DMS53 treated with DMSO at 0.1 percent for 48 hours (cell line): Measurements from ENCODE around the gene CADM1.

Experiments used
- DNase-seq: peaks from one replicate; lab custom pipeline; 2025; ENCODE audit not compliant: unreplicated experiment; lab: John Stamatoyannopoulos, UW

Gene CADM1

GRCh38 chr11:115256397-115257197, 247.6 kb downstream of the CADM1 start:
- DNase-seq: peak; percentile 16

GRCh38 chr11:115255006-115255762, 249.0 kb downstream of the CADM1 start:
- DNase-seq: no peak

DNA sequence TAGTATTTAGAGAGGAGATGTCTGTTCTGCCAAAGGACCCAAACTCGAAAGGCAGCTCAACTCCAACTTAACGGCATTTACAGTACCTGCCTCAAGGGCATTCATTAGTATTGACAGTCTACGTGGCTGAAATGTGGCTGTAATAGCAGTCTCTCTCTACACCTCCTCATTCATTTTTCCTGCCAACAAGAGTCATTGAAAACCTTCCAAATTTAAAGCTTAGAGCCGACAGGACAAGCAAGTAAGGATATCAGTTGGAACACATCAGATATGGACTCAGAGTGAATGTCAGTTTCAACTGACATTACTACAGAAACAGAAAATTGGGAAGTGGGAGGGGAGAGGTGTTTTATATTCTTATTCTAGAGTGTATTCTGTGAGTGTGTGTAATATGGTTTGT, 253.1 kb downstream of the CADM1 start:
- DNase-seq: no peak

- peak; percentile 6 for DNase-seq
Observed at GRCh38 chr11:115249061-115249578, 255.1 kb downstream of the CADM1 start.

- DNase-seq: no peak
Observed at GRCh38 chr11:115247953-115248352, 256.3 kb downstream of the CADM1 start.

DNA sequence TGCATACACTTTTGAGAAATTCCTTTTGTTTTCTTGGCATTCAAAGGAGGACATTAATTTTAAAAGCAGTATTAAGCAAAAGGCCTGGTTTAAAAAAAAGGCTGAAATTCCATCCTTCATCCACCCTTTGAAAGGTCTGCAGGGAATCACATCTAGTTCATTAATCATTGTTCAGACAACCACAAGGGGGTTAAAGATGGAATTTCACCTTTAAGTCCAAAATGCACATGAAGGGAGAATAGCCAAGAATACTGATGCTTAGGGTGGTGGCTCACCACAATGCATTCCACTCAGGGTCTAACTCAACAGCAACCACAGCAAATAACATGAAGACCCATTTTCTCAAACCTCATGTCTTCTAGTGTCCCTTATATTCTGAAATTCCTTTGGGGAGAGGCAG, 256.9 kb downstream of the CADM1 start:
- DNase-seq: no peak

DNA sequence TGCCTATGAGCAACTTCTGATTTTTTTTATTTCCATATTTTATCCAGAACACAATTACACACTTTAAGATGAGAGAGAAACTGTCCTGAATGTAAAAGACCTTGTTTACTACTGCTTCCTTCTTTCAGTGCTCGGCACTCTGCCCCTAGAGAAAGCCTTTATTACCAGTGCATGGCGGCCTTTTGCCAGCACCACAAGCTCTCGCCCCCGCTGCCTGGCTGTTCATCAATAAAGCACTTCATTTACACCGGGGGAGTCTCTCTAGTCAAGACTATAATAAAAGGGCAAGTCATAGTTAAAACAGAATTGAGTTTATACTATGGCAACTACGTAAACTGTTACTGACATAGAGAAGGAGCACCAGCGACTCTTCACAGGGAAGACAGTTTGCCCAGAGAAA, 259.5 kb downstream of the CADM1 start:
- DNase-seq: no peak

- no peak for DNase-seq
Observed at GRCh38 chr11:115244296-115244695, 259.9 kb downstream of the CADM1 start.

DNA sequence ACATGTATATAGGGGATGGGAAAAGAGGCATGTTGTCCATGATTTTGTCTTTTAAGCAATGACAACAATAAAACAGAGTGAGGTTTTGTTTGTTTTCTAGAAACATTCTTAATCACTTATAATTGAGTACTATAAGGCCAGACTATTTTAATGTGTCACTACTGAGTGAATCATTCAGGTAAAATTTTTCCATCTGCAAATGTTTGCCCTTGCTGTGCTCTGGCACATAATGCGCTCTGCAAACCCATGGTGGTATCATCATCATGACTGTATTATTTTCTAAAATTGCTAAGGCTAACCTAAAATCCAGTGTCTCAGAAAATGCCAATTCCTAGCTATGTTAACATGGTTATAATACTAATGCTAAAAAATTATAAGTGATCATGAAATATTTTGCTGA, 261.2 kb downstream of the CADM1 start:
- no peak for DNase-seq

- no peak for DNase-seq
Observed at GRCh38 chr11:115241899-115242298, 262.3 kb downstream of the CADM1 start.

DNA sequence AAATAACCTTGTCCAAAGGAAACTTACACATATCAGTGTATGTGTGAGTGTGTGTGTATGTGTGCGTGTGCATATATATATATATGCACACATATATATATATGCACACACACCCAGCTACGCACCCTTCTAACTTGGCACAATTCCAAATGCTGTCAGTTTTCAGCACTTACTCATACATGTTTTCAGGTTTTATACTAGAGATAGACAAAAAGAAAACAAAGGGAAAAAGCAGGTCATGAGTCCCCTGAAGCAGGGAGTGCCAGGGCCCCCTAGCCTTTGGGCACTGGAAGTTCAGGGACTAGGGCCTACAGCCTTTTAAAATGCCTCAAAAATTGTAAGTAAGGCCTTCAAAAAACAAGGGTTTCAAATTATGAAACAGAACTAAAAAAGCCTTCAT, 265.4 kb downstream of the CADM1 start:
- no peak for DNase-seq

DNA sequence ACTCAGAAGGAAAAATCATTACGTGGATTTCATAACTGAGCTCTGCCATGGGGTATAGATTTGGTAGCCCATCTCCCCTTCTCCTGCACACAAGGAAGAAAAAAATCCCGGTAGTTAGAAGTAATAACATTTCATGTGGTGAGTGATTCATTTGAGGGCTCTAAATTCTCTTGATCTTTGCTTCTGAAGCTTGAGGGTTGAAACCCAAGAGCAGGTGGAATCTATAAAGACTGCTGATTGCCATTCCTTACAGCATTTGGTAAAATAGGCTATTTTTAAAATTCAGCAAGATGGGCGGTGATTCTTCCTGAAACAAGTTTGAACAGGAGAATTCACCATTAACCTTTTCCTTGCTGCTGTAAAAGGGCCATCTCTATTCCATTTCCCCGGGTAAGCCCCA, 266.1 kb downstream of the CADM1 start:
- DNase-seq: no peak

- no peak for DNase-seq
Observed at GRCh38 chr11:115237578-115237977, 266.6 kb downstream of the CADM1 start.

DNA sequence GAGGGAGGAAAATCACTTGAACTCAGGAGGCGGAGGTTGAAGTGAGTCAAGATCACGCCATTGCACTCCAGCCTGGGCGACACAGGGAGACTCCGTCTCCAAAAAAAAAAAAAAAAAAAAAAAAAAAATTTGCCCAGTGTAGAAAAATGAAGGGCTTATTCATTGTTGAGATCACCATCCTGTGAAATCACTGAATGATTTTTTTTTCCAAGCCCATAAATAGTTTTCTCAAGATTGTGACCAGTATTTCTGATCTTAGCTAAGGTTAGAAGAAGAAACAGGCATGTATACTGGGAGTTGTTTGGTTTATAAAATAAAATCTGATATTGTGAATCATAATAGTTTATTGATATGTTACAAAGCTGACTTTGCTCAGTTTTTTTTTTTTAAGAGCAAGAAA, 269.4 kb downstream of the CADM1 start:
- no peak for DNase-seq

DNA sequence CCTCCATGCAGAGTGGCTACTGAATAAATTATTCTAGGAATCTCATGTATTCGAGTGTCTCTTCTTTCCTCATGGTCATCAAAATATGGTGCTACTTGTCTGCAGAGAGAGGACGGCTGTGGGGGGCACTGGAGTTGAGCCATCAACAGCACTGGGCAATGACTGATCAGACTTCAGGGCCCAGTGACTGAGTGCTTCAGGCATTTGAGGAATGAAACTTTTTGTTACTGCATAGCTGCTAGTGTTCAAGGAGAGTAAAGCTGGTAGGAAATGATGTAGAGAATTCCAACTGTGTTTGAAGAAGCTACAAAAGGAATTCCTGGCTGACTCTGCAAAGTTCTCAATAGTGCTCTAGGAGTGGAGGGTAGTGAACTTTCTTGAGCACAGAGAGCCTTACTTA, 277.7 kb downstream of the CADM1 start:
- DNase-seq: peak; percentile 25

DNA sequence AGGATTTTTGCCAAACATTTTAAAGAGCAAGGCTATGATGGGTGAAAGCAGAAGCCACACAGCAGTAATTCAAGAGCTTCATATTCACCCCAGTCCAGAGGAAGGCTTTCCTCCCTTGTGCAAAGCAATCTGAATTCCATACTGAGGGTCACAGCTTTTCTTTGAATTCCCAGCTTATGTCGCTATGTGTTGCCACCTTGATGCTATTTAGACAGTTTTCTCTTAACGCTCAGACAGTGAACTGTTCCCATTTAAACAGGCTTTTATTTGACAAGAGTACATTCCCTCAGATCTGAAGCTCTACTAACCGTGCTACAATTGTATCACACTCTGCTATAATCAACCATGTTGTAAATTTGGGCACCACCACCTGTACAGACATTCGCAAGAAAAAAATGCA, 279.7 kb downstream of the CADM1 start:
- no peak for DNase-seq

GRCh38 chr11:115222863-115223530, 281.2 kb downstream of the CADM1 start:
- no peak for DNase-seq

DNA sequence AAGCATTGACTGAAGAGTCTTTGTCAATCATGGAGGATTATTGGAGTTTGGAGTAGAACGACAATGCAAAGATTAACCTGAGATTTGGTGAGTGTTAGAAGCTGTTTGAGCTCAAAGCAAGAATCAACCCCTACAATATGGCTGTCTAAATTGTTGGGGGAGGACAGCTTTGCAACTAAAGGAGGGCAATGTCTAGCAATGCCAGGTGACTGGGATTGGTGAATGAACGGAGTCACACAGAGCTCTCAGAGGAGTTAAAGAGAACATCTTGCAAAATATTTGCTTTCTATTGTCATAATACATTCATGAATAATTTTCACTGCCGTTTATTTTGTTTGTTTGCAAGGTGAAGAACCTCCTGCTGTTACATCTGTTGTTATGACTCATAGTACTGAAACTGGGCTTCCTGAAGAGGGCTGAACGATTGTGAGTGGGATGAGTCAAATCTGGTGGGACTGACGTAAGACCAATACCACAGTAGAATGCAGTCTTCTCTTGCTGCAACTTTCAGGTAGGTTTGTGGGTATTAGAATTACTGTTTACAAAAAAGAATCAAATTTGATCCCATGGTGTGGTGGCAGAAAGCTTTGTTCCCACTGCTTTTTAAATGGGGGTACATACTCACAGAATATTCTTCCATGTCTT, 281.9 kb downstream of the CADM1 start:
- DNase-seq: peak; percentile 98

DNA sequence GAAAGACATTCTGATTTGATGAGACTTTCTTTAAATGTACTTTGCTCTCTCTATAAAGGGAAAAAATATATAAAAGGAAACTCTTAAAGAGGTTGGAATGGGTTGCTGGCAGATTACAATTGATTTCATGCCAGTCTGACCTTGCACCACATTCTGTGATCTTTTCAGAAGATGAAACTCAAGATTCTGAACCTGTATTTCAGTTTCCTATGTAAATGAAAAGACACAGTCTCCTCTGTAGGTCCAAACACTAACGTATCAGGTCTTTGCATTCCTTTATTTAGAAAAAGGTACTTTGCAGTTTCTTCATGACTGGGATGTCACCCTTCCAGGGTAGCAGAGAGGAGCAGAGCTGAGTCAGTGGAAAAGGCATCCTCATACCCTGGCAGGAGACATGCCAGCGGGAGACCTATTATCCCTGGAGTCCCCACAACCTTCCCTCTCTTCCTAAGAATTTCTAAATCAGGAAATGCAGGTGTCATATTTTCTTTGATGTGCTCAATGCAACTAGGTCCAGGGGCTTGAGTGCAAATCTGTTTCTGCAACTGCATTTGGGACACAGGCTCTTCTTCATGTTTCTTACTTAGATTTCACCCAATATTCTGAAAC, 282.6 kb downstream of the CADM1 start:
- DNase-seq: no peak

- no peak for DNase-seq
Observed at GRCh38 chr11:115220911-115221310, 283.3 kb downstream of the CADM1 start.

DNA sequence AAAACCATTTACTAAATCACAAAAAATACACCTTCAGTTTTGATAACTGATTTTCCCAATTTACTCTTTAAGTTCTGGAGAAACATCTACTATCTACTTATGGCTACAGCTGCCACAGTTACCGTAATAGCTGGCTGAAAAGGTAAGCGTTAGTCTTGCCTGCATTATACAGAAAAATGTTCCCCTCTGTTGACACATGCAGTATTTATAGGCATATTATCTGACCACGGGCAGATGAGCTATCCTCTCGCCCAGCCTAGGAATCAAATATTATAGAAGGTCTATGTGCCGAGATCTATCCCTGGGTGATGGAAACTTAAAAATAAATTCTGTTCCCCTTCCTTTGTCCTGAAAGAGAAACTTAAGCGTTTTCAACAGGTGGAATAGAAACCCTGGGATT, 283.8 kb downstream of the CADM1 start:
- DNase-seq: no peak
